Measurements from ENCODE around the gene MTMR12. TPM values are rescaled to one million over a fixed set of nuclear protein-coding genes. Genes with fewer than 3 reads are reported as not detected.

MTMR12 gene
- total and polyA plus RNA-seq, 2 of the 8 experiments (the other 6 are each of a cell fraction or from before 2014, with no cell fraction given) = 19.1 to 59.3 TPM

GRCh38 chr5:32277798-32278197 is 34.9 kb downstream of the MTMR12 start:
- H3K4ac ChIP-seq (replicated peaks; ENCODE audit: insufficient read length, low read depth, low read length) = no peak overlapping the region
- no peaks in the 10 kb centered on the region for H3K27me3 ChIP-seq (replicated peaks in 1 of 4; ENCODE audit: control insufficient read depth in 3 of 4, extremely low read depth in 1 of 4, insufficient read depth in 3 of 4, low read length in 3 of 4)
- no peak overlapping the region for H3K4me2 ChIP-seq (ENCODE audit: insufficient read depth in 1 of 2, low read depth in 2 of 2, low read length in 2 of 2)
- H3K23ac ChIP-seq (ENCODE audit: insufficient read length) = no peak overlapping the region
- no peak overlapping the region for H4K5ac ChIP-seq (ENCODE audit: insufficient read length, low read depth, low read length)
- H3K36me3 ChIP-seq (ENCODE audit: control insufficient read depth in 2 of 4, insufficient read depth in 4 of 4, low read length in 3 of 4) = peaks cover 5 to 18% (median 15%) of the 10 kb centered on the region in 4 experiments; a peak in 6 of 8 replicates
- ChIA-PET POLR2A (ENCODE audit: partially characterized antibody) (no interaction called here), CTCF (ENCODE audit: partially characterized antibody) (interaction anchor here (1.2 kb wide), 1 partner anchor 41 kb away, joined by 4 read pairs; no protein-coding TSS in a partner anchor)
- H3K4me1 ChIP-seq (replicated peaks in 1 of 4; ENCODE audit: control insufficient read depth in 3 of 4, insufficient read depth in 4 of 4, low read length in 3 of 4) = peaks cover 9 to 30% (median 16%) of the 10 kb centered on the region in 4 experiments
- H2BK12ac ChIP-seq (ENCODE audit: low read depth, low read length) = no peak overlapping the region
- no peak overlapping the region for H3K56ac ChIP-seq (replicated peaks; ENCODE audit: insufficient read length, low read depth, low read length)
- no peak overlapping the region for H2BK15ac ChIP-seq (ENCODE audit: low read length)
- no peak overlapping the region for H3K9ac ChIP-seq (replicated peaks in 1 of 4; ENCODE audit: extremely low read depth in 1 of 4, low read depth in 3 of 4, low read length in 3 of 4)
- no peak for TF ChIP-seq SIN3A (conservative IDR thresholded peaks at IDR 0.05 in 1 of 2, IDR thresholded peaks at IDR 0.05 in 1 of 2; ENCODE audit: low read depth in 1 of 2, low read length in 2 of 2)
- no peak for TF ChIP-seq SRF (IDR thresholded peaks at IDR 0.05; ENCODE audit: low read depth, low read length)
- no peak for TF ChIP-seq POU5F1 (IDR thresholded peaks at IDR 0.05; ENCODE audit: low read depth, low read length)
- H4K91ac ChIP-seq (replicated peaks; ENCODE audit: insufficient read length, low read length) = no peak overlapping the region
- H4K8ac ChIP-seq (ENCODE audit: extremely low read depth, insufficient read depth, low read length) = no peak overlapping the region
- no peak overlapping the region for H3K4me3 ChIP-seq (ENCODE audit: extremely low read depth in 1 of 4, insufficient read depth in 2 of 4, low read depth in 3 of 4, low read length in 4 of 4)
- no peaks in the 10 kb centered on the region for H3K9me3 ChIP-seq (ENCODE audit: insufficient read depth in 2 of 2, low read depth in 1 of 2, low read length in 1 of 2)
- no peak overlapping the region for H3K14ac ChIP-seq (ENCODE audit: insufficient read length)
- 0 out of 2 replicates have a peak overlapping the region, but pooled peaks have one; percentile 1 for H2BK5ac ChIP-seq (ENCODE audit: low read depth, low read length)
- peak overlapping the region; percentile 51; the same call in 1 of the 2 replicates for H3K18ac ChIP-seq (ENCODE audit: extremely low read depth, low read length)
- H2AFZ ChIP-seq (ENCODE audit: low read length) = no peak overlapping the region
- H4K20me1 ChIP-seq (replicated peaks in 1 of 2; ENCODE audit: control insufficient read depth in 1 of 2, insufficient read depth in 2 of 2, low read length in 2 of 2) = no peaks in the 10 kb centered on the region
- FAIRE-seq = no peak
- no peak for DNase-seq (ENCODE audit: low read depth in 1 of 2, low spot score in 2 of 2)
- H3K23me2 ChIP-seq (ENCODE audit: low read depth, low read length) = no peaks in the 10 kb centered on the region
- no peak overlapping the region for H2BK120ac ChIP-seq (replicated peaks; ENCODE audit: low read depth, low read length)
- H3K79me1 ChIP-seq (ENCODE audit: low read depth, low read length) = peaks cover 5% of the 10 kb centered on the region; the same call in 1 of the 2 replicates
- H2BK20ac ChIP-seq (ENCODE audit: low read length) = no peak overlapping the region
- H3K79me2 ChIP-seq (ENCODE audit: control insufficient read depth in 1 of 2, insufficient read depth in 2 of 2, low read length in 2 of 2) = peaks cover 0 to 61% of the 10 kb centered on the region in 2 experiments; a peak in 2 of 4 replicates
- peak overlapping the region; percentile 53; the same call in 1 of the 2 replicates for H3K27ac ChIP-seq (ENCODE audit: low read depth, low read length)
- no peak overlapping the region for H2AK5ac ChIP-seq (ENCODE audit: low read depth, low read length)

Measured in H1 (cell line).